ENCODE measurements around the gene STRADB.

GRCh38 chr2:201406077-201406662, 45.4 kb upstream of the STRADB start:
- TF ChIP-seq POLR2AphosphoS5 (IDR thresholded peaks at IDR 0.05; ENCODE audit: insufficient read depth in 1 of 2, low read depth in 1 of 2) (peak; percentile 26 to 97), CTCF (IDR thresholded peaks at IDR 0.05) (no peak)
